NCI-H748 treated with DMSO at 0.1 percent for 48 hours (cell line): ENCODE measurements around the gene BAIAP2.
"Not testable (repeated sequence)": the region's sequence is repeated elsewhere in the genome, so short reads cannot be mapped to it uniquely, and the experiment has no call there.

Source experiments
- DNase-seq: peaks from one replicate; lab custom pipeline; 2025; lab: John Stamatoyannopoulos, UW

BAIAP2 gene

DNA sequence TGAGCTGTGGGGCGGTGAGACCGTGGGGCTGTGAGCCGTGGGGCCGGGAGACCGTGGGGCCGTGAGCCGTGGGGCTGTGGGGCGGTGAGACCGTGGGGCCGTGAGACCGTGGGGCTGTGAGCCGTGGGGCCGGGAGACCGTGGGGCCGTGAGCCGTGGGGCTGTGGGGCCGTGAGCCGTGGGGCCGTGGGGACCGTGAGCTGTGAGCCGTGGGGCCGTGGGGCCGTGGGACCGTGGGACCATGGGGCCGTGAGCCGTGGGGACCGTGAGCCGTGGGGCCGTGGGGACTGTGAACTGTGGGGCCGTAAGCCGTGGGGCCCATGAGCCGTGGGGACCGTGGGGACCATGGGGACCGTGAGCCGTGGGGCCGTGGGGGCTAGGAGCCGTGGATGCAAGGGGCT is 105.7 kb downstream of the BAIAP2 start:
- no peak for DNase-seq

- peak; percentile 11 for DNase-seq
Measured at GRCh38 chr17:81142301-81143199, 107.6 kb downstream of the BAIAP2 start.

GRCh38 chr17:81143200-81143527 is 108.2 kb downstream of the BAIAP2 start:
- no peak for DNase-seq

DNA sequence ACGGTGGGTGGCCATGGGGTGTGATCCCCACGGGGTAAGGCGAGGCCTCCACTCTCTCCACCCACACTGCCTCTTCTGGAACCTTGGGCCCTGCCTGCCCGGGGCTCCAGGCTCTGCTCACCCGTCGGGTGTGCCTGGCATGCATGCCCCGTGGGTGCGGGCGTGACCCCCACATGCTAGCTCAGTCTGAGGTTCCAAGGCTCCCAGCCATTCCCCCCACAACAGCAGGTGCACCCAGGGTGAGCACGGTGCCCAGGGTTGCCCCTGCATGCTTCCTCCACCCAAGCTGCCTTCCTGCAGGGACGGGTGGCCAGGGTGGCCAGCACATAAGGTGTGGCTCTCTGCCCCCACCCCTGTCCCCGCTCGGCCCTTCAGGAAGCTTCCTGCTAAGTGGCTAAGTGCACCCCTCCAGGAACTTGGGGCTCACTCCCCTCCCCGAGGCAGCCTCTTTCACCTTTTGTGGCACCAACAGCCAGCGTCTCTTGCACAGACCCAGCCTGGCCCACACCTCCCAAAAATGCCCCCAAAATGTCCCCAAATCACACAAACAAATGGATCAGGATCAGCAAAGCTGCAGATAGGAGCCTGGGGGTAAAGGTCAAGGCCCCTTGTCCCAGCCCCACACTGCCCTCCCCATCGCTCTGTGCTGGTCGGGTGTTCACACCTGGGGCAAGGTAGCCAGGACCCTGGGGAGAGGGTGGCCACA is 108.9 kb downstream of the BAIAP2 start:
- DNase-seq = no peak

DNA sequence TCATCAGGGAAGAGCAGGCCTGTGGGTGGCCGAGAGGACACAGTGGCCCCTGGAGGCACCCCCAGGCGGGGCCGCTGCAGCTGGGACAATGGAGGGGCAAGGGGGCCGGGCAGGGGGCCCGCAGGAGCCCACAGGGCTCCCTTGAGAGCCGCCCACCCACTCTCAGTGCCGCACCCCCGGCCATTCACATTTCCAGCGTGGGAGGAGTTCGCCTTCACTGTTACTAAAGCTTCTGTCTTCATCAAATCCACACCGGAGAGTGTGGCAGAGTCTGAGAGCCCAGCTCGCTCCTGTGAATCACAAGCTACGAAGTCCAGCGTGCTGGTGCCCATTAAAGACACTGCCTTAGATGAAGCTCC is 109.5 kb downstream of the BAIAP2 start:
- DNase-seq = no peak

DNA sequence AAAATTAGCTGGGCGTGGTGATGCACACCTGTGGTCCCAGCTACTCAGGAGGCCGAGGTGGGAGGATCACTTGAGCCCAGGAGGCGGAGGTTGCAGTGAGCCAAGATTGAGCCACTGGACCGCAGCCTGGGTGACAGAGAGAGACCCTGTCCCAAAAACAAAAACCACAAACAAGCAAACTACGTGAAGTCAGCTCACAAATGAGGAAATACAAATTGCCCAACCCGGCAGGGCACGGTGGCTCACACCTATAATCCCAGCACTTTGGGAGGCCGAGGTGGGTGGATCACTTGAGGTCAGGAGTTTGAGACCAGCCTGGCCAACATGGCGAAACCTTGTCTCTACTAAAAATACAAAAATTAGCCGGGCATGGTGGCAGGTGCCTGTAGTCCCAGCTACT is 111.3 kb downstream of the BAIAP2 start:
- DNase-seq = not testable (repeated sequence)

DNA sequence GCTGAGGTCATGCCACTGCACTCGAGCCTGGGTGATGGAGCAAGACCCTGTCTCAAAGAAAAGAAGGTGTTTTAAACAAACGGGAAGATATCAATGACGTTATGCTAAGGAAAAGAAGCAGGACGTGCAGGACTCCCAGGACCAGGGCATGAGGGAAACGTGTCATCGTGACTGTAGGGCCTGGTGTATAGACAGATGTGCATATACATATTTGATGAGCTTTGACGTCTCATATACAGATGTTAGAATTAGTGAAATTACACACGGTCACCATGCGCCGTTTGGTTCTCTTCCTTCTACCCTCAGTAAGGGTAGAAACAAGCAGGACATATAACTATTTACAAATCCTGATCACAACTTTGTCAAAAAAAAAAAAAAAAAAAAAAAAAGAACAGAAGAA is 112.8 kb downstream of the BAIAP2 start:
- DNase-seq = no peak

DNA sequence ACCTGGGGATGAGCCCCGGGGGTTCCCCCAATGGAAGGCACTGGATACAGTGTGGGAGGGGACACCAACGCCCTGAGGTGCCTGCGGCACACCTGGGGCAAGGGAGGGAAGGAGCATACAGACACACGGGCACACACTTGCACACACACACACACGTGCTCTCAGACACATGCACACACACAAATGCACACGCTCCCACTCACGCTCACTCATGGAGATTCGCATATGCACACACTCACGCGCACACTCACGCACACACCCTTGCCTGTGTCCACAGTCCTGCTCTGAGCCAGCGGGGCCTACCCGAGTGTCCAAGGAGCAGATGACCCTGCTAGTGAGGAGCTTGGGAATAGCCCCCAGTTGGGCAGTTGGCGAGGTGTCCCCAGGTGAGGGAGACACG is 113.6 kb downstream of the BAIAP2 start:
- no peak for DNase-seq

DNA sequence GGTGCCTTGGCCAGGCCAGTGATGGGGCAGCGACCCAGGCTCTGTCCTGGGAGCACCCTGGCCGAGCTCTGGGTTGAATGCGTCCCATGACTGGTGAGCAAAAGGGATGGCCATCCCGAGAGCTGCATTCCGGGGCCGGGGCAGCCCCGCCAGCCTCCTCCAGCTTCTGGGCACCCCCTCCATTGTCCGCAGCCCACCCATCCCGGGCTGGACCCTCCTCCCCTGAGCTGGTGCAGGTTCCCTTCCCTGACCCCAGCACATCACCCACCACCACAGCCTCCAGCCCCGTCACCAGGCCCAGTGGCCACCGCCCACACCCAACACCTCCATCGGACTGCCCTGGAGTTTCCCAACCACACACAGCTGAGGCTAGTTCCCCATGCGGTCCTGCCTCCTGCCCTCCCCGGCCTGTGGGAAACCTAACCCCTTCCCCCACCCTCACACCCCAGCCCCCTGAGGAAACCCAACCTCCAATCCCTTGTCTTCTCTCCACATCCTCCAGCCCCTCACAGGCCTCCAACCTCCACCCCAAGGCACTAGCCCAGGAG is 114.1 kb downstream of the BAIAP2 start:
- DNase-seq = no peak

DNA sequence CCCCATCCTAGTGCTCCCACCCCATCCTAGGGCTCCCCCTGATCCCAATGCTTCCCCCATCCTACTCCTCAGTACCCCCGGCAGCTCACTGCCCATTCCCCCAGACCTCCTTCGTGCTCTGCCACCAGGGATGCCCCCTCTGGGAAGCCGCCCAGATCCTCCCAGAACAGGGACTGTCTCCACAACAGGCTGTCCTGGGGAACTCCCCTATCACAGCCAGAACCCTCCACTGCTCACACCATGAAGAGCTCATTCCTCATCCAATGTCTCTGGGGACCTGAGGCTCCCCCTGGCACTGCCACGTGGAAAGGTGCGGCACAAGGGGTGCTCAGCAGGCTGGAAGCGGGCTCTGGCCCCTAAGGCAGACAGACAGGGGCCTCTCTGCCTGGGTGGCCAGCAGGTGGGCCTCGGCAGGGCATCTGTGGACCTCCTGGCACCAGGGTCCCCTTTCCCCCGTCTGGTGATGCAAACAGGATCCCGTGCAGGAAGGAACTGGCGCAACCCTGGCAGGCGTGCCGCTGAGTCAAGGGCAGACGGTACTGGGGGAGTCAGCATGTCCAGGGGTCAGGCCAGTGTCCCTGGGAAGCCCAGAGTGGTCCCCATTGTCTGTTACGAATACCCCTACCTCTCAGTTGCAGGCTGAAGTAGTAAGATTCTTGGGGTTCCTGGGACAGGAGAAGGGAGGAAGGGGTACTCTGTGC is 115.6 kb downstream of the BAIAP2 start:
- DNase-seq = no peak

- no peak for DNase-seq
Measured at GRCh38 chr17:81151278-81151677, 116.3 kb downstream of the BAIAP2 start.

- DNase-seq = no peak
Measured at GRCh38 chr17:81152288-81152828, 117.4 kb downstream of the BAIAP2 start.

DNA sequence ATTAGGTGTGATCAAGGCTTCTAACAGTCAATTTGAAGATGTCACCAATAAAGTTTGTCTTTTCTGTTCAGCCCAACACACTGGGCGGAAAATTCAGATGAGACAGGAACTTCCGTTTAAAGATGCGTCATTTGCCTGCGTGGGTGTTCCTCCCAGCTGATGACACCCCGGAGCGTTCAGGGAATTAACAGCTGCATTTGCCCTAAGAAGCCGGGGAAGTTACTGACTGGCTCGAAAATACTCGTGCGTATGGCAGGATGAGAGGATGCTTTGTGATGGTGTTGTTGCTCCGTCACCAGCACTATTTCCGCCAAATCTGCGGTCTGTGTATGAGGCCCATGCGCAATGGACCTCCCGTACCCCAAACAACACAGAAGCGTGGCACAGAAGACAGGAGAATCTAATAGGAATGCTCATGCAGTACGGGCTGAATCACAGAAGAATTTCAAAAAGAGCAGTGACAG is 118.4 kb downstream of the BAIAP2 start:
- no peak for DNase-seq

DNA sequence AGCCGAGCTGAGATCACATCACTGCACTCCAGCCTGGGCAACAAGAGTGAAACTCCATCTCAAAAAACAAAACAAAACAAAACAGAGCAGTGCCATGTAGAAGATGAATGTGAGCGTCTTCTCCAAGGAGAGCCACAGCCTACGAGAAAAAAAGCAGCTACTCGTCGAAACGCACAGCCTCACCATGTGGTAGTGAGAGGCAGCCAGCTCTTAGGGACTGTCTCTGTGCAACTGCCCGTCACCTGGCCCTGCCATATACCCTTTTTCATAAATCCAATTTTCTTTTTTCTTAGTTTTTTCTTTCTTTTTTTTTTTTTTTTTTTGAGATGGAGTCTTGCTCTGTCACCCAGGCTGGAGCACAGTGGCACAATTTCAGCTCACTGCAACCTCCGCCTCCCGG is 119.1 kb downstream of the BAIAP2 start:
- not testable (repeated sequence) for DNase-seq

GRCh38 chr17:81154961-81155360 is 120.0 kb downstream of the BAIAP2 start:
- DNase-seq = no peak

DNA sequence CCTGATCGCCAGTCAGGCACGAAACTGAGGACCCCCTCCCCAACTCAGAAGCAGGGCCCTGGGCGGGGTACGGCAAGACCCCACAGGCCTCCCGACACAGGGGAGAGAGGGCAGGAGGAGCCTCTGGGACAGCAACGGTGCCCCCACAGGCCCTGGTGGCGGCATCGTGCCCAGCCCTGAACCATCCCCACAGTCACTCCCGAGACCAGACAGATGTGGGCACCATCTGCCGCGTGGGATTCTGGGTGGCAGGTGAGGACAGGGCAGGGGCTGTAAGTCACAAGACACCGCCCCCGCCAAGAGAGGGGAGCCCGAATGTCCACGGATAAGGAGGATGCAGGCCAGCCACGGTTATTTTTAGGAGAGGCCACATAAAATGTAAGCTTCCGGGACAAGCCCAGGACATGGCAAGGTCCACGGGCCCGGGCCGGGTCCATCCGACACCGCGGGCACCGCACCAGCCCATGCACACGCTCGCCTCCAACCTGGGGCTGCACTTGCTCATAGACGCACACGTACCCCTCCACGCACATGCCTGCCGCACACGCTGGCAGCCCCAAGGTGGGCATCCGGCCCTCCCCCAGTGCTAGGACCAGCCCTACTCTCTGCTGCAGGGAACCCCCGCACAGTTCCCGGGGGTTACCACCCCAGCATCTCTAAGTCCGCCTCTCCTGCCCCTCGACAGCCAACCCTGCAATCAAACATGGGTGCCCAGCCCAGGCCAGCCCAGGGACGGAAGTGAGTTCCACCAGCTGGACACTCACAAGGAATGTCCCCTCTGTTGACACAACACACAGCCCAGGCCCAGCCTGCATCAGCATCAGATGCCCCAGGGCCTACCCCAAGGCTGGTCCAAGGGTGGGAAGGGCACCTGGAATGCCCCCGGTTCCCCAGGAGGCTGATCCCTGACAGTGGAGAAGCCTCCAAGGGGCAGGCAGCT is 122.2 kb downstream of the BAIAP2 start:
- DNase-seq = no peak

- no peak for DNase-seq
Measured at GRCh38 chr17:81157848-81158687, 123.1 kb downstream of the BAIAP2 start.

DNA sequence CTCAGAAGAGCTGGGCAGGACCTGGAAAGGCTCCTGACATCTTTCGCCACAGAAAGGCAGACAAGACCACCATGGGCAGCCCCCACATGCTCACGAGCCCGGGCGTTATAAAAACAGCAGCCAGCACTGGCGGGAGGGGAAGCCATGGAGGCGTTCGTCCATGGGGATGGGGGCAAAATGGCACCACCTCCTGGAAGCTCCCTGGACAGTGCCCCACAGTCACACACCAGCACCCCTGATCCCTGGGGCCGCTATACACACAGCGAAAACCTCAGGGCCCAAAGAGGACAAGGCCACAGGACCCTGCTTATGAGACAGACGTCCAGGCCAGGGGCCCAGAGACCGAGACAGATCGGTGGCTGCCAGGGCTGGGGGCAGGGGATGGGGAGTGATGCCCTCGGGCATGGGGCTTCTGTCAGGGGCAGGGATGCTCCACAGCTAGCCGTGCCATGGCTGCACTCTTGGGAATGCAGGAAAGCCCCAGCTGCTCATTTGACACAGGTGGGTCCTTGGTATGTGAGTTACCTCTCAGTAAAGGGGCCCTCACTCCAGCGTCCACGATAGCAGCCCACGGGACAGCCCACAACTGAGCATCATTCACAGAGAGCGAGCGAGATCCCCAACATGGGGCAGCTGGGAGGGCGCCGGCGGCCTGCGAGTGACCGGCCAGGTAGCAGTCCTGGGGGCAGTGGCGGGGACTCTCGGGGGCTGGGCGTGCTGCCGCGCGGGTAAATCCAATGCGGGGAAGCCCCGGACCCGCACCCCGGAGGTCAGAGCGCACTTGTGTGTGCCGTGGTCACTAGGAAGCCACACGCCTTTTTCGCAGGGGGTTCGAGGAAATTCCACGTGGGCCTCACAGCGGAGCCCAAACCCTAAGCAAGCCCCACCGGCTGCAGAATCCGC is 124.0 kb downstream of the BAIAP2 start:
- DNase-seq = no peak

GRCh38 chr17:81159611-81160265 is 124.8 kb downstream of the BAIAP2 start:
- DNase-seq = no peak
